ENCODE results near the gene DTNB.

DNA sequence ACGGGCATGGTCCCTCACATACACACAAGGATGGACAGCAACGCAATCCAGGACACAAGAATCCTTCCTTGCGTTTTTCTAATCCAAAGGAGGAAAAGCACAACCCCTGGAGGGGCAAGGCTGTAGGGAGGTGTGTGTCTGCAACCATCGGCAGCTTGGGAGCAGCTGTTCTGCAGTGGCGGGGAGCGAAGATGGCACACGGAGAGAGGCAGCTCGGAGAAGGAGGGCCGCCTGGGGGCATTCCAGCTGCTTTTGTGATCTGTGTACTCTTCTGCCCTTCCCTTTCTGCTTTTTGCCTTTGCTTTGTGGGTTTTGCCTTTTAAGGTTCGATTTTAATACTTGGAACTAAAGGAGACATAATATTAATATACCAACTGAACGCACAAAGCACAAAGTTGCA, 194.6 kb downstream of the DTNB start:
- TF ChIP-seq, protein P1, sequence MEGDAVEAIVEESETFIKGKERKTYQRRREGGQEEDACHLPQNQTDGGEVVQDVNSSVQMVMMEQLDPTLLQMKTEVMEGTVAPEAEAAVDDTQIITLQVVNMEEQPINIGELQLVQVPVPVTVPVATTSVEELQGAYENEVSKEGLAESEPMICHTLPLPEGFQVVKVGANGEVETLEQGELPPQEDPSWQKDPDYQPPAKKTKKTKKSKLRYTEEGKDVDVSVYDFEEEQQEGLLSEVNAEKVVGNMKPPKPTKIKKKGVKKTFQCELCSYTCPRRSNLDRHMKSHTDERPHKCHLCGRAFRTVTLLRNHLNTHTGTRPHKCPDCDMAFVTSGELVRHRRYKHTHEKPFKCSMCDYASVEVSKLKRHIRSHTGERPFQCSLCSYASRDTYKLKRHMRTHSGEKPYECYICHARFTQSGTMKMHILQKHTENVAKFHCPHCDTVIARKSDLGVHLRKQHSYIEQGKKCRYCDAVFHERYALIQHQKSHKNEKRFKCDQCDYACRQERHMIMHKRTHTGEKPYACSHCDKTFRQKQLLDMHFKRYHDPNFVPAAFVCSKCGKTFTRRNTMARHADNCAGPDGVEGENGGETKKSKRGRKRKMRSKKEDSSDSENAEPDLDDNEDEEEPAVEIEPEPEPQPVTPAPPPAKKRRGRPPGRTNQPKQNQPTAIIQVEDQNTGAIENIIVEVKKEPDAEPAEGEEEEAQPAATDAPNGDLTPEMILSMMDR (IDR thresholded peaks at IDR 0.05; ENCODE audit: insufficient read depth, low read length), result no peak
- TF ChIP-seq POLR2AphosphoS5 (IDR thresholded peaks at IDR 0.05; ENCODE audit: low read depth), result no peak
- TF ChIP-seq, protein P2, sequence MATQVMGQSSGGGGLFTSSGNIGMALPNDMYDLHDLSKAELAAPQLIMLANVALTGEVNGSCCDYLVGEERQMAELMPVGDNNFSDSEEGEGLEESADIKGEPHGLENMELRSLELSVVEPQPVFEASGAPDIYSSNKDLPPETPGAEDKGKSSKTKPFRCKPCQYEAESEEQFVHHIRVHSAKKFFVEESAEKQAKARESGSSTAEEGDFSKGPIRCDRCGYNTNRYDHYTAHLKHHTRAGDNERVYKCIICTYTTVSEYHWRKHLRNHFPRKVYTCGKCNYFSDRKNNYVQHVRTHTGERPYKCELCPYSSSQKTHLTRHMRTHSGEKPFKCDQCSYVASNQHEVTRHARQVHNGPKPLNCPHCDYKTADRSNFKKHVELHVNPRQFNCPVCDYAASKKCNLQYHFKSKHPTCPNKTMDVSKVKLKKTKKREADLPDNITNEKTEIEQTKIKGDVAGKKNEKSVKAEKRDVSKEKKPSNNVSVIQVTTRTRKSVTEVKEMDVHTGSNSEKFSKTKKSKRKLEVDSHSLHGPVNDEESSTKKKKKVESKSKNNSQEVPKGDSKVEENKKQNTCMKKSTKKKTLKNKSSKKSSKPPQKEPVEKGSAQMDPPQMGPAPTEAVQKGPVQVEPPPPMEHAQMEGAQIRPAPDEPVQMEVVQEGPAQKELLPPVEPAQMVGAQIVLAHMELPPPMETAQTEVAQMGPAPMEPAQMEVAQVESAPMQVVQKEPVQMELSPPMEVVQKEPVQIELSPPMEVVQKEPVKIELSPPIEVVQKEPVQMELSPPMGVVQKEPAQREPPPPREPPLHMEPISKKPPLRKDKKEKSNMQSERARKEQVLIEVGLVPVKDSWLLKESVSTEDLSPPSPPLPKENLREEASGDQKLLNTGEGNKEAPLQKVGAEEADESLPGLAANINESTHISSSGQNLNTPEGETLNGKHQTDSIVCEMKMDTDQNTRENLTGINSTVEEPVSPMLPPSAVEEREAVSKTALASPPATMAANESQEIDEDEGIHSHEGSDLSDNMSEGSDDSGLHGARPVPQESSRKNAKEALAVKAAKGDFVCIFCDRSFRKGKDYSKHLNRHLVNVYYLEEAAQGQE (IDR thresholded peaks at IDR 0.05; ENCODE audit: insufficient replicate concordance, low read depth), result no peak
